CD14-positive monocyte (primary cell): Measurements from ENCODE around the gene RARB. TPM values are rescaled to one million over a fixed set of nuclear protein-coding genes. Genes with fewer than 3 reads are reported as not detected.
A peak's percentile ranks its signal among the peaks of the same experiment; 100 is the strongest.

Experiments
- DNase-seq, 3 donors: peaks; one replicate each; pipeline ENCODE4 v3.0.0-alpha.2; 2011 to 2022
- H2AFZ ChIP-seq: 2 replicates; pipeline ENCODE4 v1.6.0; 2012; ENCODE audit warnings: mild to moderate bottlenecking, low read depth, low read length, inconsistent platforms; ENCODE audit not compliant: insufficient read depth, poor library complexity, severe bottlenecking
- H3K27ac ChIP-seq, 2 donors: 1 replicate in 1 of 2; 2 replicates in 1 of 2; pipeline ENCODE4 v1.5.1; 2012 to 2013; ENCODE audit warnings: low read length in 2 of 2, control low read depth in 1 of 2, inconsistent platforms in 1 of 2, low read depth in 1 of 2, mild to moderate bottlenecking in 1 of 2
- H3K27me3 ChIP-seq, 2 donors: one replicate each; pipeline versions ENCODE4 v1.6.0 to v1.6.1; 2011 to 2013; ENCODE audit warnings: low read length in 2 of 2; ENCODE audit not compliant: control insufficient read depth in 2 of 2, insufficient read depth in 2 of 2
- H3K36me3 ChIP-seq, 2 donors: replicated peaks in 1 of 2; 1 replicate in 1 of 2; 2 replicates in 1 of 2; pipeline versions ENCODE4 v1.5.1 to v1.6.1; 2012 to 2013; ENCODE audit warnings: low read length in 2 of 2, control low read depth in 1 of 2, inconsistent platforms in 1 of 2, mild to moderate bottlenecking in 1 of 2; ENCODE audit not compliant: insufficient read depth in 2 of 2, control insufficient read depth in 1 of 2
- H3K4me1 ChIP-seq, 2 donors: 1 replicate in 1 of 2; 2 replicates in 1 of 2; pipeline versions ENCODE4 v1.5.1 to v1.6.1; 2012 to 2013; ENCODE audit warnings: low read length in 2 of 2, control low read depth in 1 of 2, inconsistent platforms in 1 of 2, mild to moderate bottlenecking in 1 of 2, moderate library complexity in 1 of 2; ENCODE audit not compliant: insufficient read depth in 2 of 2, control insufficient read depth in 1 of 2
- H3K4me2 ChIP-seq: replicated peaks from 2 replicates; pipeline ENCODE3; 2012; ENCODE audit warnings: low read length, moderate library complexity, mild to moderate bottlenecking; ENCODE audit not compliant: poor library complexity, severe bottlenecking; ENCODE audit errors: extremely low read depth
- H3K4me3 ChIP-seq, 3 experiments: fragments of 200-600 bp in 1 of 3; sonication (generic) in 1 of 3; replicated peaks in 1 of 3; 1 replicate in 2 of 3; 2 replicates in 1 of 3; pipeline ENCODE4 v1.5.1; 2011 to 2013; ENCODE audit warnings: low read length in 3 of 3, mild to moderate bottlenecking in 3 of 3, control low read depth in 2 of 3, low read depth in 2 of 3, inconsistent platforms in 1 of 3, moderate library complexity in 1 of 3
- H3K79me2 ChIP-seq: 2 replicates; pipeline ENCODE4 v1.6.0; 2012; ENCODE audit warnings: mild to moderate bottlenecking, control low read depth, inconsistent platforms, low read length, moderate library complexity; ENCODE audit not compliant: insufficient read depth
- H3K9ac ChIP-seq: 2 replicates; pipeline ENCODE4 v1.6.0; 2017; ENCODE audit warnings: low read length, mild to moderate bottlenecking; ENCODE audit not compliant: insufficient read depth, poor library complexity, severe bottlenecking
- H3K9me3 ChIP-seq, 2 donors: replicated peaks in 1 of 2; 1 replicate in 1 of 2; 2 replicates in 1 of 2; pipeline versions ENCODE4 v1.5.1 to v1.6.1; 2012 to 2013; ENCODE audit warnings: low read length in 2 of 2, control low read depth in 1 of 2; ENCODE audit not compliant: control insufficient read depth in 1 of 2, insufficient read depth in 1 of 2
- H4K20me1 ChIP-seq: 2 replicates; pipeline ENCODE4 v1.6.0; 2012; ENCODE audit warnings: mild to moderate bottlenecking, low read length, control low read depth, moderate library complexity; ENCODE audit not compliant: insufficient read depth
- H3K27ac Mint-ChIP-seq, 7 donors: one replicate each; pipeline ENCODE4 v1.8.0; 2020; ENCODE audit warnings: mild to moderate bottlenecking in 7 of 7, mixed read lengths in 7 of 7, moderate library complexity in 6 of 7, inconsistent platforms in 2 of 7
- H3K27me3 Mint-ChIP-seq, 3 donors: one replicate each; pipeline ENCODE4 v1.8.0; 2021 to 2022; ENCODE audit warnings: low read depth in 3 of 3, mild to moderate bottlenecking in 3 of 3, mixed read lengths in 3 of 3, moderate library complexity in 3 of 3, inconsistent platforms in 1 of 3
- H3K36me3 Mint-ChIP-seq, 2 donors: one replicate each; pipeline ENCODE4 v1.8.0; 2020; ENCODE audit warnings: mixed read lengths in 2 of 2, inconsistent platforms in 1 of 2, mild to moderate bottlenecking in 1 of 2
- H3K4me1 Mint-ChIP-seq: one replicate; pipeline ENCODE4 v1.8.0; 2020; ENCODE audit warnings: mild to moderate bottlenecking, mixed read lengths
- H3K4me3 Mint-ChIP-seq, 2 donors: one replicate each; pipeline ENCODE4 v1.8.0; 2020; ENCODE audit warnings: mild to moderate bottlenecking in 2 of 2, mixed read lengths in 2 of 2, moderate library complexity in 1 of 2
- H3K9me3 Mint-ChIP-seq, 7 donors: one replicate each; pipeline ENCODE4 v1.8.0; 2020 to 2022; ENCODE audit warnings: mixed read lengths in 7 of 7, mild to moderate bottlenecking in 6 of 7, moderate library complexity in 6 of 7, inconsistent platforms in 2 of 7
- CTCF ChIP-seq: fragments of 200-600 bp; IDR thresholded peaks from one replicate; pipeline ENCODE4 v1.8.0; 2022; ENCODE audit warnings: antibody characterized with exemption, mild to moderate bottlenecking
- WGBS: methylation state at CpG from one replicate; pipeline ENCODE4 v1.1.5; 2013; ENCODE audit warnings: missing lambda C conversion rate; ENCODE audit not compliant: insufficient coverage; 5-methylcytosine and 5-hydroxymethylcytosine counted together
- intact Hi-C, 2 donors: fragments of 100-400 bp; cut with micrococcal nuclease; formaldehyde crosslinking; loops; one replicate each; pipeline versions ENCODE4 v1.15.0 to v1.15.1; 2023
- polyA plus RNA-seq, 3 donors: library from polyadenylated mRNA; depleted of rRNA in 1 of 3; unstranded in 2 of 3; stranded (reverse) in 1 of 3; fragments of 300-500 nt in 2 of 3; fragments of >200 nt in 1 of 3; fragmentation: Illumina TruSeq in 2 of 3; gene quantifications; 1 replicate in 2 of 3; 2 replicates in 1 of 3; pipeline ENCODE4 v1.2.3, GENCODE V29; 2012 to 2021

Gene RARB
- polyA plus RNA-seq, 3 donors, result not detected

GRCh38 chr3:25604107-25604805, 176.2 kb downstream of the RARB start:
- H2AFZ ChIP-seq, result no peak overlapping the region
- H3K36me3 ChIP-seq, result peaks cover 48 to 72% of the 10 kb centered on the region in 2 donors
- intact Hi-C loops, result no loop called here
- H3K4me2 ChIP-seq, result peak overlapping the region; percentile 60
- peaks cover 22% of the 10 kb centered on the region for H3K4me1 Mint-ChIP-seq
- no CpG with 5 or more reads among the region's 5 CpGs for WGBS
- H3K27me3 Mint-ChIP-seq, result no peaks in the 10 kb centered on the region
- peaks cover 54 to 59% of the 10 kb centered on the region in 2 donors for H3K36me3 Mint-ChIP-seq
- no peaks in the 10 kb centered on the region for H4K20me1 ChIP-seq
- peaks cover 16 to 21% of the 10 kb centered on the region in 2 donors for H3K4me1 ChIP-seq
- DNase-seq, result peak; percentile 82 to 93 (median 91)
- H3K9ac ChIP-seq, result peak overlapping the region; percentile 32
- H3K27ac ChIP-seq, result peak overlapping the region; percentile 22 to 90
- peaks cover 3% of the 10 kb centered on the region for H3K79me2 ChIP-seq
- peak overlapping the region in 1 of 3 experiments; percentile 47 for H3K4me3 ChIP-seq
- no peaks in the 10 kb centered on the region for H3K27me3 ChIP-seq
- TF ChIP-seq CTCF, result no peak
- no peaks in the 10 kb centered on the region for H3K9me3 ChIP-seq
- peak overlapping the region; percentile 92 to 96 (median 95) for H3K27ac Mint-ChIP-seq
- no peaks in the 10 kb centered on the region for H3K9me3 Mint-ChIP-seq
- peak overlapping the region; percentile 16 to 74 for H3K4me3 Mint-ChIP-seq

GRCh38 chr3:25610167-25610566, 182.1 kb downstream of the RARB start:
- no peaks in the 10 kb centered on the region for H3K79me2 ChIP-seq

More at GRCh38 chr3:25610167-25610566, 182.1 kb downstream of the RARB start:
- no peaks in the 10 kb centered on the region for H3K9me3 Mint-ChIP-seq
- Histone ChIP-seq H3K4me2 (no peak overlapping the region), H4K20me1 (peaks cover 4% of the 10 kb centered on the region), H3K9me3 (no peaks in the 10 kb centered on the region), H3K9ac (no peak overlapping the region), H3K27ac (peak overlapping the region in 1 of 2 donors; percentile 7), H3K36me3 (peaks cover 85 to 93% of the 10 kb centered on the region in 2 donors), H3K4me3 (no peak overlapping the region), H3K27me3 (no peaks in the 10 kb centered on the region), H3K4me1 (no peaks in the 10 kb centered on the region), H2AFZ (no peak overlapping the region)
- H3K27ac Mint-ChIP-seq, result peak overlapping the region in 6 of 7 donors; percentile 9 to 81 (median 58)
- no peaks in the 10 kb centered on the region for H3K4me1 Mint-ChIP-seq
- WGBS, result no CpG with 5 or more reads among the region's 1 CpG
- TF ChIP-seq CTCF, result no peak
- intact Hi-C loops, result no loop called here
- peaks cover 72 to 76% of the 10 kb centered on the region in 2 donors for H3K36me3 Mint-ChIP-seq
- DNase-seq, result no peak
- H3K27me3 Mint-ChIP-seq, result no peaks in the 10 kb centered on the region
- no peak overlapping the region for H3K4me3 Mint-ChIP-seq
